ENCODE measurements around the gene SCAMP5.

The SCAMP5 gene

GRCh38 chr15:75029378-75030022 is 34.1 kb downstream of the SCAMP5 start:
- H3K4me3 ChIP-seq (ENCODE audit: low read length, poor library complexity, severe bottlenecking) = no peak overlapping the region
- no peaks in the 10 kb centered on the region for H3K9me2 ChIP-seq (replicated peaks; ENCODE audit: low read depth, low read length)
- H3K27me3 ChIP-seq (ENCODE audit: insufficient read depth, low read length, poor library complexity, severe bottlenecking) = no peaks in the 10 kb centered on the region
- no peaks in the 10 kb centered on the region for H3K9me3 ChIP-seq (ENCODE audit: insufficient read depth, low read depth, low read length)
- TF ChIP-seq EZH2phosphoT487 (IDR thresholded peaks at IDR 0.05; ENCODE audit: borderline replicate concordance) (no peak), CTCF (conservative IDR thresholded peaks at IDR 0.05; ENCODE audit: low read length) (peak; percentile 95)
- peak overlapping the region; percentile 16 for H3K4me2 ChIP-seq (ENCODE audit: low read depth, low read length, poor library complexity, severe bottlenecking)
- H2AFZ ChIP-seq (ENCODE audit: low read length) = no peak overlapping the region
- H4K20me1 ChIP-seq (ENCODE audit: insufficient read depth, low read length, poor library complexity, severe bottlenecking) = peaks cover 3% of the 10 kb centered on the region
- peaks cover 9% of the 10 kb centered on the region for H3K79me2 ChIP-seq (ENCODE audit: insufficient read depth, low read length)
- peaks cover 31% of the 10 kb centered on the region for H3K4me1 ChIP-seq (ENCODE audit: insufficient read depth, low read length, poor library complexity, severe bottlenecking)
- H3K36me3 ChIP-seq (ENCODE audit: insufficient read depth, low read length) = no peaks in the 10 kb centered on the region
- no peaks in the 10 kb centered on the region for H3F3A ChIP-seq (ENCODE audit: low read depth)
- peak overlapping the region; percentile 38 for H3K9ac ChIP-seq (ENCODE audit: low read depth, low read length, poor library complexity, severe bottlenecking)

- no peak for TF ChIP-seq EZH2phosphoT487 (IDR thresholded peaks at IDR 0.05; ENCODE audit: borderline replicate concordance)
- Histone ChIP-seq H3K9ac (ENCODE audit: low read depth, low read length, poor library complexity, severe bottlenecking) (peak overlapping the region; percentile 38), H3F3A (ENCODE audit: low read depth) (no peaks in the 10 kb centered on the region), H3K27me3 (ENCODE audit: insufficient read depth, low read length, poor library complexity, severe bottlenecking) (no peaks in the 10 kb centered on the region), H4K20me1 (ENCODE audit: insufficient read depth, low read length, poor library complexity, severe bottlenecking) (peaks cover 3% of the 10 kb centered on the region), H3K9me3 (ENCODE audit: insufficient read depth, low read depth, low read length) (no peaks in the 10 kb centered on the region), H3K9me2 (replicated peaks; ENCODE audit: low read depth, low read length) (no peaks in the 10 kb centered on the region), H3K4me1 (ENCODE audit: insufficient read depth, low read length, poor library complexity, severe bottlenecking) (peaks cover 29% of the 10 kb centered on the region), H3K79me2 (ENCODE audit: insufficient read depth, low read length) (peaks cover 4% of the 10 kb centered on the region; the same call in 1 of the 2 replicates), H3K36me3 (ENCODE audit: insufficient read depth, low read length) (no peaks in the 10 kb centered on the region), H2AFZ (ENCODE audit: low read length) (no peak overlapping the region), H3K4me3 (ENCODE audit: low read length, poor library complexity, severe bottlenecking) (no peak overlapping the region), H3K4me2 (ENCODE audit: low read depth, low read length, poor library complexity, severe bottlenecking) (peak overlapping the region; percentile 16)
These were observed 34.7 kb downstream of the SCAMP5 start for GRCh38 chr15:75030023-75030413.

- Histone ChIP-seq H3K4me3 (ENCODE audit: low read length, poor library complexity, severe bottlenecking) (no peak overlapping the region), H3K4me1 (ENCODE audit: insufficient read depth, low read length, poor library complexity, severe bottlenecking) (peaks cover 25% of the 10 kb centered on the region), H2AFZ (ENCODE audit: low read length) (no peak overlapping the region), H3K79me2 (ENCODE audit: insufficient read depth, low read length) (no peaks in the 10 kb centered on the region), H3K4me2 (ENCODE audit: low read depth, low read length, poor library complexity, severe bottlenecking) (no peak overlapping the region), H3K9me3 (ENCODE audit: insufficient read depth, low read depth, low read length) (no peaks in the 10 kb centered on the region), H3K9me2 (replicated peaks; ENCODE audit: low read depth, low read length) (no peaks in the 10 kb centered on the region), H4K20me1 (ENCODE audit: insufficient read depth, low read length, poor library complexity, severe bottlenecking) (peaks cover 3% of the 10 kb centered on the region), H3K9ac (ENCODE audit: low read depth, low read length, poor library complexity, severe bottlenecking) (peak overlapping the region; percentile 38), H3K27me3 (ENCODE audit: insufficient read depth, low read length, poor library complexity, severe bottlenecking) (no peaks in the 10 kb centered on the region), H3K36me3 (ENCODE audit: insufficient read depth, low read length) (no peaks in the 10 kb centered on the region), H3F3A (ENCODE audit: low read depth) (no peaks in the 10 kb centered on the region)
- no peak for TF ChIP-seq CTCF (conservative IDR thresholded peaks at IDR 0.05; ENCODE audit: low read length)
- TF ChIP-seq EZH2phosphoT487 (IDR thresholded peaks at IDR 0.05; ENCODE audit: borderline replicate concordance) = no peak
These were observed 35.1 kb downstream of the SCAMP5 start for GRCh38 chr15:75030424-75030823.

GRCh38 chr15:75031848-75032247 is 36.5 kb downstream of the SCAMP5 start:
- no peaks in the 10 kb centered on the region for H3K79me2 ChIP-seq (ENCODE audit: insufficient read depth, low read length)
- no peak overlapping the region for H3K4me3 ChIP-seq (ENCODE audit: low read length, poor library complexity, severe bottlenecking)
- no peak overlapping the region for H3K9ac ChIP-seq (ENCODE audit: low read depth, low read length, poor library complexity, severe bottlenecking)
- H3K9me3 ChIP-seq (ENCODE audit: insufficient read depth, low read depth, low read length) = no peaks in the 10 kb centered on the region
- no peaks in the 10 kb centered on the region for H3K27me3 ChIP-seq (ENCODE audit: insufficient read depth, low read length, poor library complexity, severe bottlenecking)
- H2AFZ ChIP-seq (ENCODE audit: low read length) = no peak overlapping the region
- H3F3A ChIP-seq (ENCODE audit: low read depth) = no peaks in the 10 kb centered on the region
- H3K4me2 ChIP-seq (ENCODE audit: low read depth, low read length, poor library complexity, severe bottlenecking) = no peak overlapping the region
- no peaks in the 10 kb centered on the region for H3K36me3 ChIP-seq (ENCODE audit: insufficient read depth, low read length)
- TF ChIP-seq CTCF (conservative IDR thresholded peaks at IDR 0.05; ENCODE audit: low read length) (no peak), EZH2phosphoT487 (IDR thresholded peaks at IDR 0.05; ENCODE audit: borderline replicate concordance) (no peak)
- H4K20me1 ChIP-seq (ENCODE audit: insufficient read depth, low read length, poor library complexity, severe bottlenecking) = peaks cover 3% of the 10 kb centered on the region
- H3K9me2 ChIP-seq (replicated peaks; ENCODE audit: low read depth, low read length) = no peaks in the 10 kb centered on the region
- H3K4me1 ChIP-seq (ENCODE audit: insufficient read depth, low read length, poor library complexity, severe bottlenecking) = peaks cover 27% of the 10 kb centered on the region
